SJCRH30 (cell line): ENCODE results near the gene RBM20. TPM values are rescaled to one million over a fixed set of nuclear protein-coding genes. Genes with fewer than 3 reads are reported as not detected.

ENCODE experiments used
- DNase-seq, 2 experiments: peaks; one replicate each; pipeline ENCODE4 v3.0.0-alpha.2; 2015 to 2020
- H3K27ac ChIP-seq: fragments of 250-450 bp; sonication (Bioruptor Pico); 2 replicates; pipeline ENCODE4 v1.5.1; 2020; ENCODE audit warnings: mild to moderate bottlenecking, moderate library complexity
- H3K27me3 ChIP-seq: fragments of 250-450 bp; sonication (Bioruptor Pico); 2 replicates; pipeline ENCODE4 v1.5.1; 2020; ENCODE audit warnings: mild to moderate bottlenecking, moderate library complexity
- H3K36me3 ChIP-seq: fragments of 250-450 bp; sonication (Bioruptor Pico); 2 replicates; pipeline ENCODE4 v1.5.1; 2020; ENCODE audit warnings: mild to moderate bottlenecking, moderate library complexity
- H3K4me1 ChIP-seq: fragments of 250-450 bp; sonication (Bioruptor Pico); 2 replicates; pipeline ENCODE4 v1.5.1; 2020; ENCODE audit warnings: mild to moderate bottlenecking, moderate library complexity
- H3K4me3 ChIP-seq: fragments of 250-450 bp; sonication (Bioruptor Pico); 2 replicates; pipeline ENCODE4 v1.5.1; 2020; ENCODE audit warnings: mild to moderate bottlenecking, moderate library complexity
- H3K9me3 ChIP-seq: fragments of 250-450 bp; sonication (Bioruptor Pico); replicated peaks from 2 replicates; pipeline ENCODE4 v1.5.1; 2020; ENCODE audit warnings: mild to moderate bottlenecking, moderate library complexity
- total RNA-seq: library from RNA; depleted of rRNA; stranded (reverse); fragments of >200 nt; shearing (Covaris generic); gene quantifications from 2 replicates; pipeline ENCODE4 v1.2.3, GENCODE V29; 2014

Gene RBM20
- total RNA-seq, 1 experiment from 2014 or later: 12.4 TPM

DNA sequence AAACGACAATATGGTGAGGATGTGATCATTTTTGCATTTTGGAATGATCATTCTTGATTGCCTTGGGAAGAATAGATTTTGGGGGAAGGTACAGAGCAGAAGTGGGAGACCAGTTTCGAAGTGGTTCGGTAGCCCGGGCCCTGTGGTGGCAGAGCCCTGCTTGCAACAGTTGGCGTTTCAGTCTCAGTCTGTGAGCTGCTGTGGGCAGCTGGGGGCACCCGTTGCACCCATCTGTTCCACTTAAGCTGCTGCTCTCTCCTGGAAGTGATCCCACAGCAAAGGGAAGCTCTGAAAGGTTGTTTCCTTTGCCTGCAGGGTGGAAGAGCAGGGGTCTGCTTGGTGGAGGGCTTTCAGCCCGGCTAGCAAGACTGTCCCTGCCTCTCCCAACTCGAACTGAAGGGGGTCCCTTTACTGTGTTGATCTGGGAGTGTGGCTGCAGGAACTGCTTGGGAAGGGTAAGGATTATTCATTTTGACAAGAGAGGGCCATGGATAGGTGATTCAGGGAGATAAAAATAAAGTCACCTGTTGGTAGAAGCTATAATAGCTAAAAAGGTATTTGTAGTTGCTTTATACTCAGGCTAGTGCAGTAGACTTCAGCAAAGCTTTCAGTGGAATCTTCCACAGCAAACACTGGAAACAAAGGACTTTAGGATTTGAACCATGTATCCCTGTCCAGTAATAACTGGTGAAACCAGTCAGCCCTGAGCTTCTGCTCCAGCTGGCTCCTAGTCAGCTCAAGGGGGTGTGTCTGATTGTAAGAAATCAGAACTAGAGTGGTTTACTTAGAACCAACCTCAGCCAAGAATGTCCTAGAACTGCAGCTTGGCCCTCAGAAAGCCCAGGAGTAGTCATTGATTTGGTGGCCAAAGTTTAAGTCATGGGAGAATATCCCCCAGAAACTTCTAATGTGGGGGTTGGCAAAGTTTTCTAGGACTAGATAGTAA, 174.4 kb downstream of the RBM20 start:
- DNase-seq: peak in 1 of 2 experiments; percentile 24
- Histone ChIP-seq H3K27me3 (no peaks in the 10 kb centered on the region), H3K27ac (no peak overlapping the region), H3K4me1 (no peaks in the 10 kb centered on the region), H3K36me3 (peaks cover 30% of the 10 kb centered on the region), H3K9me3 (no peaks in the 10 kb centered on the region), H3K4me3 (no peak overlapping the region)

DNA sequence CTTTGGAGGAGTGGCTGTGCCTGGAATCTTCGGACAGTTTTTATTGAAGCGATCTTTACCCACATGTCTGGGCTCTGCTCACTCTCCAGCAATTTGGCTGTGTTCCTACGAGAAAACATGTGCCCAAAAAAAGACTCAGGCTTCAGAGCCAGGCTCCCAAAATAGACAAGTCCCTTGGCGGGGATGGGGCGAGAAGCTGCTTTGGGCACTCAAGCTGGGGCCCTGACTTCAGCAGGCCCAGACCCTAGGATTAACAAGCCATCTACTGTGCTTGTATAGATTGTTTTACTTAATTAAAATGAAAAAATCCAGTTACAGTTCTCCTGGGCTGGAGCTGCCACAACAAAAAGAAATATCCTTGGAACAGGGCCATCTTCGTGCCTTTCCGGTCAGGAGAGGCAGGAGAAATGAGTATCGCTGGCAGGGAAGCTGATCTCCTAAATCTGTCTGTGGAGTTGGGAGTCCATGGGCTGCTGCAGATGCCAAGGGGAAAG, 176.2 kb downstream of the RBM20 start:
- Histone ChIP-seq H3K27me3 (no peaks in the 10 kb centered on the region), H3K4me1 (no peaks in the 10 kb centered on the region), H3K27ac (no peak overlapping the region), H3K36me3 (peaks cover 22% of the 10 kb centered on the region), H3K9me3 (no peaks in the 10 kb centered on the region), H3K4me3 (no peak overlapping the region)
- no peak for DNase-seq

DNA sequence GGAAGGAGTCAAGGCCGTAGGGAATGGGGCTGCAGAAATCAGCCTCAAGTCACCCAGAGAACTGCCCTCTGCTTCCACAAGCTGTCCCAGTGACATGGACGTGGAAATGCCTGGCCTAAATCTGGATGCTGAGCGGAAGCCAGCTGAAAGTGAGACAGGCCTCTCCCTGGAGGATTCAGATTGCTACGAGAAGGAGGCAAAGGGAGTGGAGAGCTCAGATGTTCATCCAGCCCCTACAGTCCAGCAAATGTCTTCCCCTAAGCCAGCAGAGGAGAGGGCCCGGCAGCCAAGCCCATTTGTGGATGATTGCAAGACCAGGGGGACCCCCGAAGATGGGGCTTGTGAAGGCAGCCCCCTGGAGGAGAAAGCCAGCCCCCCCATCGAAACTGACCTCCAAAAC, 177.4 kb downstream of the RBM20 start:
- H3K36me3 ChIP-seq: peaks cover 17% of the 10 kb centered on the region
- H3K4me1 ChIP-seq: no peaks in the 10 kb centered on the region
- no peak overlapping the region for H3K27ac ChIP-seq
- no peaks in the 10 kb centered on the region for H3K9me3 ChIP-seq
- H3K27me3 ChIP-seq: no peaks in the 10 kb centered on the region
- no peak overlapping the region for H3K4me3 ChIP-seq
- DNase-seq: no peak

DNA sequence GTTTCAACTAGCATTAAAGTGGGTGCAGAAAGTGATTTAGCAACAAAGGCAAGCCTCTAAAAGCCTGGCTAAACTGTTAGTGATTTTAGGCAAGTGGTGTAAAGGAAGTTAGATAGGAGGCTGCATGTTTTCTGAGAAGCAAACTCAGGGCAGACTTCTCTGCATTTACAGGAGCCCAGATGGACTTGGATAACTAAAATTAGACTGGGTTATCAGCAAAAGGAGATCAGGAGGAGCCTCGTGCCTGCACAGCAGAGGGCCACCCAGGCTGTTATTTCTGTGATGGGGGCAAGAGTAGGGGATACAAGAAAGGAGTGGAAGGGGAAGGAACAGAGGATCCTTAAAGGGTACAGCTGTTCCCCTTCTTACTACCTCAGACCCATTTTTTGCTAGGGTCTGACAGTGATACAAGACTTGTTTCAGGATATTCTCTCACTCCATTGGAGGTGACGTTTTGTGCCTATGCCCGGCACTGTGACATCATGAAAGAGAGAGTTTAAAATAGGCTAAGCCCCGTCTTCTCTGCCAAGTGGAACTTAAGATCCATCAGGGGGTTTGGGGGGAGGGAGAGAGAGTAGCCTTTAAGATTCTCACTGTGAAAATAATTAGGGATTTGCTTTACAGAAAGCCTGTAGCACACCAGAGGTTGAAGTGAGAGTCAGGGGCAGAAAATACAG, 178.0 kb downstream of the RBM20 start:
- H3K27ac ChIP-seq: no peak overlapping the region
- no peaks in the 10 kb centered on the region for H3K4me1 ChIP-seq

DNA sequence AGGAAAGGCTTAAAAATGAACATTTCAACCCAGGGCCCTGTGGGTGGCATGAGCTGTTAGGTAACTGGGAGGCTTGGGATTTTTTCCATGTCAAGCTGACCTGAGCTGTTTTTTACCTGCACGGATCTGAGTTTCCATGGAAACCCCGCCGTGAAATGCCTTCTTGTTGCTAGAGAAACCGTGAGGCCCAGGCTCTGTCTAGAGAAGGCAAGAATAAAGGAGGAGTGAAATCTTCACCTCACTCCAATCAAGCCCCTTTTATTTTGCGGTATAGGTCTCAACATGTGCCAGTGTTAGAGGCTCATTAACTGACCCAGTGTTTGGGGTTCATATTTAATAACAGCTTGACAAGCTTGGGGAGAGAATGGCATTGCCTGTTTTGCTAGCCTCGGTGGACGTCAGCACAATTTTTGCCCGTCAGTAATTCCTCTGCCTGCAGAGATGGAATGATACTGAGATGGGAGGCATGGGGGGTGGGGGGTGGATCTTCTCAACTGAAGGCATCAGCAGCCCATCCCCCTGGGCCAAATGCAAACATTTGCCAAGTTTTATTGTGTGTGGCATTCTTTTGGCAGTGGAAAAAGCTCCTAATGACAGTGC, 178.7 kb downstream of the RBM20 start:
- H3K9me3 ChIP-seq: no peaks in the 10 kb centered on the region
- H3K27ac ChIP-seq: no peak overlapping the region

More for the DNA sequence above, 178.0 kb downstream of the RBM20 start:
- peaks cover 14% of the 10 kb centered on the region for H3K36me3 ChIP-seq
- no peak overlapping the region for H3K4me3 ChIP-seq
- H3K27me3 ChIP-seq: no peaks in the 10 kb centered on the region
- no peak for DNase-seq
- no peaks in the 10 kb centered on the region for H3K9me3 ChIP-seq

DNA sequence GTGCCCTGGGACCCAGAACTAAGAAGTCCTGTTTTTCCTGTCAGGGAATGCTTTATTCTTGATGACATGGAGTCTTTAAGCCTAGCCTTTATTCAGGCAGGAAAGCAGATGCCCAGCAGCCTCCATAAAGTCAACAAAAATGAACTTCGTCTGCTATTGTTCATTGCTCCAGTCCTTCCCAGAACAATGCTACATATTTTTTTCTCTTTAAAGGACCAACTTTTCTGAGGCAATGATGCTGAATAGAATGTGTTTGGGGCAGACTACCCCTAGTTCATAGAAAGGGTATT, 180.0 kb downstream of the RBM20 start:
- no peak overlapping the region for H3K4me3 ChIP-seq
- H3K27ac ChIP-seq: no peak overlapping the region
- no peak for DNase-seq
- H3K4me1 ChIP-seq: no peaks in the 10 kb centered on the region
- no peaks in the 10 kb centered on the region for H3K27me3 ChIP-seq
- H3K36me3 ChIP-seq: peaks cover 14% of the 10 kb centered on the region
- no peaks in the 10 kb centered on the region for H3K9me3 ChIP-seq

More for the DNA sequence above, 178.7 kb downstream of the RBM20 start:
- Histone ChIP-seq H3K4me1 (no peaks in the 10 kb centered on the region), H3K36me3 (peaks cover 14% of the 10 kb centered on the region), H3K4me3 (no peak overlapping the region), H3K27me3 (no peaks in the 10 kb centered on the region)
- no peak for DNase-seq

DNA sequence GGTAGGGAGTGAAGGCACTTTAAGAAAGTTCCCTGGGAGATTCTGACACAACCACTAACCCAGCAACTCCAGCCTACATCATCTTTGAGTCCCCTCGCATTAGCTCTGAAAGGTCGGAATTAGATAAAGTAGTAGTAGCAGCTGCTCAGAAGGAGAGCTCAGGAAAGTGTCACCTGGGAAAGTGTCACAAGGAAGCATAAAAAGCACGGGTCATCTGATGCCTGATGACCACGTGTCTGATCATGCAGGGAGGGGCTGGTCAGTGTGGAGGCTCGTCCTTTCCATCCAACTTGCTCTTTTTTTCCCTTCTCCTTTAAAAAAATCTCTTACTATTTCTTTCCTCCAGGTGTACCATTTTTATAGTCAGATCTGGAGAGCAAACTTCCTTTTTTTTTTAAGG, 180.5 kb downstream of the RBM20 start:
- H3K9me3 ChIP-seq: no peaks in the 10 kb centered on the region
- H3K4me1 ChIP-seq: no peaks in the 10 kb centered on the region
- no peaks in the 10 kb centered on the region for H3K27me3 ChIP-seq
- DNase-seq: no peak
- peaks cover 14% of the 10 kb centered on the region for H3K36me3 ChIP-seq
- no peak overlapping the region for H3K27ac ChIP-seq
- H3K4me3 ChIP-seq: no peak overlapping the region

DNA sequence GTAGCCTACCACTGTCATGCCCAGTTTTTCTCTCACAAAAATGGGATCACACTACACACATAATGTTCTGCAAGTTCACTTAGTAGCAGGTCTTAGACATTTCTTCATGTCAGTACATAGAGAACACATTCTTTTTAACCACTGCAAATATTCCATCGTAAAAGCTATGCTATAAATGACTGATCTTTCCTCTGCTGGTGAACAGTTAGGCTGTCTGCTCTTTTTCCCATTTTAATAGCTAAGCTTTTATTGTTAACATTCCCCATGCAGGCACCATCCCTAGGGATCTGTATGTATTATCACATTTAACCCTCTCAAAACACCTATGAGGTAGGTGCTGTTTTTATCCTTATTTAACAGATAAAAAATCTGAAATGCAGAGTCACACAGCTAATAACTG, 181.4 kb downstream of the RBM20 start:
- Histone ChIP-seq H3K4me3 (no peak overlapping the region), H3K4me1 (no peaks in the 10 kb centered on the region), H3K27ac (no peak overlapping the region), H3K36me3 (peaks cover 6% of the 10 kb centered on the region; the same call in 1 of the 2 replicates), H3K9me3 (no peaks in the 10 kb centered on the region), H3K27me3 (no peaks in the 10 kb centered on the region)
- no peak for DNase-seq

DNA sequence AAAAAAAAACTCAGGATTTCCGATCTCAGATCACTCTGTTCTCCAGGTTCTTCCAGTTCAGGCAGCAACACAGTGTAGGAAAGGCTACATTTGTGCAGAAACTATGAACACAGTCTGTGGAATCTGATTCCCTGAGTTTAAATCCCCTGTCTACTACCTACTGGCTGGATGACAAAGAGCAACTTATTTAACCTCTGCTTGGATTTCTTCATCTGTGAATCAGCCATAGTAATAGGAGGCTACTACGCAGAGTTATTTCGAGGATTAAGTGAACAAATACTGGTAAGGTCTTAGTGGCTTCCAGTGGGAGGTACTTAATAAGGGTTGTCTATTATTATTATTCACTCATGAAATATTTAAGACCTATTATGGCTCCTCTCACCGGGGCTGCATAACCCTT, 183.3 kb downstream of the RBM20 start:
- no peaks in the 10 kb centered on the region; the same call in none of the 2 replicates for H3K36me3 ChIP-seq
- no peaks in the 10 kb centered on the region for H3K9me3 ChIP-seq
- DNase-seq: no peak
- no peak overlapping the region for H3K4me3 ChIP-seq
- H3K4me1 ChIP-seq: no peaks in the 10 kb centered on the region
- H3K27ac ChIP-seq: no peak overlapping the region
- no peaks in the 10 kb centered on the region for H3K27me3 ChIP-seq

DNA sequence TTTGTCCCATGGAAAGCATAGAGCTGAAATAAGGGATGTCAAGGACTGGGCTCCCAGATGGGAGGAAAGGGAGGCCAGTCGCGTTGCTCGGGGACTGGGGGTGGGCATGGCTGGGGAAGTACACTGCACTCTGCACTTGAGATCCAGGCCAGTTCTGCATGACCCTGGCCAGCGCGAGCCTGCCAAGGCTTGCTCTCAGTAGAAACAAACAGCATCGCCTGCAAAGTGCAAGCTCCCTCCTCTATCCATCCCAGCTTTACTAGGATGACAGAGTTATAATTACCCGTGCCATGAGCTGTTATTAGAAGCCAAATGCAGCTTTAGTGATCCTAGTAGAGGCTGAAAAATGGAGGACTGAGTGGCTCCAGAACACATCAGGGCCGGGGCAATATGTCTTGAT, 183.7 kb downstream of the RBM20 start:
- Histone ChIP-seq H3K27ac (no peak overlapping the region), H3K27me3 (no peaks in the 10 kb centered on the region), H3K4me1 (no peaks in the 10 kb centered on the region), H3K9me3 (no peaks in the 10 kb centered on the region), H3K4me3 (no peak overlapping the region), H3K36me3 (no peaks in the 10 kb centered on the region; the same call in none of the 2 replicates)
- no peak for DNase-seq

DNA sequence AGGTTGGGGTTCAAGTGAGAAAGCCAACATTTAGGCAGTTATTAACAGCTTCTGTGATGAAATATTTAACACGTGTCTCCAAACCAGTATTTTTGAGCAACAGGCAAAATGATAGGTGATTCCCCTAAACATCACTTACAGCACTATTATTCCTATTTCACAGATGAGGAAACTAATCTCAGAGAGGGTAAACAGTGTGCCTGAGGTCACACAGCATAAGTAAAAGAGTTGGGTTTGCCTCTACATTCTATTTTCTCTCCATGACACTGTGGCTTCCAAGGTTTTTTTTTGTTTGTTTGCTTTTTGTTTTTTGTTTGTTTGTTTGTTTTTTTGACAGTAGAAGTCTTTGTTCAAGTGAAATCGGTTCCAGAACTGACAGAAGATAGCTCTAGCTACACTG, 184.4 kb downstream of the RBM20 start:
- Histone ChIP-seq H3K27ac (no peak overlapping the region), H3K4me1 (no peaks in the 10 kb centered on the region), H3K9me3 (no peaks in the 10 kb centered on the region), H3K4me3 (no peak overlapping the region), H3K27me3 (no peaks in the 10 kb centered on the region), H3K36me3 (peaks cover 2% of the 10 kb centered on the region)
- no peak for DNase-seq

DNA sequence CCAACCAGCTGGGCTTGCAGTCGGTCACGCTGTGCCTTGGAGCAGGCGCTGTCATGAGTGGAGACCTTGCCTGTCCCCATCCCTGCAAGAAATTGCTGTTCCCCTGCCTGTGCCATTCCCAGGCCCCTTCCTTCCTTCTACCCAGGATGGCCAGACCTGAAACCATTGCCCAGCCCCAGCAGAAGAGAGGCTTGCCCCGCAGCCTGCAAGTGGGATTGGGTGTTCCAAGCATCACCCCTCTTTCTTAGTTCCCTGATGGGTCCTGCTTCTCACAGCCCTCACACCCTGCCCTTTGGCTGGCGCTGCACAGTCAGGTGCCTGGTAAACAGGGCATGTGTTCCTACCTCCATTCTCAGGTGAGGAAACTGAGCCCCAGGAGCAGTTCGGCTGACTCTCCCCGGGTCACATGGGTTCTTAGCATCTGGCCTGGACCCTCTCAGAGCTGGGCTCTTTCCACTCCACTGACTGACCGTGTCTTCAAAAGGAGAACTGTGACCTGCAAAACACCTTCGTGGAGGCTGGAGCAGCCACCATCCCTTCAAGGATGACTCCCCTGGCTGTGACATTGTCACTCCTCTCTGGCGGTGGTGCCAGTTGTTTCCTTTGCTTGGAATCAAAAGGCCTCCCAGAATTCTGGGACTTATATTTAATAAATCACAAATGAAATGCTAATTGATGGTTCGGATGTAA, 185.7 kb downstream of the RBM20 start:
- Histone ChIP-seq H3K27me3 (no peaks in the 10 kb centered on the region), H3K9me3 (no peaks in the 10 kb centered on the region), H3K4me3 (no peak overlapping the region), H3K4me1 (no peaks in the 10 kb centered on the region), H3K36me3 (peaks cover 6% of the 10 kb centered on the region), H3K27ac (no peak overlapping the region)
- DNase-seq: no peak

DNA sequence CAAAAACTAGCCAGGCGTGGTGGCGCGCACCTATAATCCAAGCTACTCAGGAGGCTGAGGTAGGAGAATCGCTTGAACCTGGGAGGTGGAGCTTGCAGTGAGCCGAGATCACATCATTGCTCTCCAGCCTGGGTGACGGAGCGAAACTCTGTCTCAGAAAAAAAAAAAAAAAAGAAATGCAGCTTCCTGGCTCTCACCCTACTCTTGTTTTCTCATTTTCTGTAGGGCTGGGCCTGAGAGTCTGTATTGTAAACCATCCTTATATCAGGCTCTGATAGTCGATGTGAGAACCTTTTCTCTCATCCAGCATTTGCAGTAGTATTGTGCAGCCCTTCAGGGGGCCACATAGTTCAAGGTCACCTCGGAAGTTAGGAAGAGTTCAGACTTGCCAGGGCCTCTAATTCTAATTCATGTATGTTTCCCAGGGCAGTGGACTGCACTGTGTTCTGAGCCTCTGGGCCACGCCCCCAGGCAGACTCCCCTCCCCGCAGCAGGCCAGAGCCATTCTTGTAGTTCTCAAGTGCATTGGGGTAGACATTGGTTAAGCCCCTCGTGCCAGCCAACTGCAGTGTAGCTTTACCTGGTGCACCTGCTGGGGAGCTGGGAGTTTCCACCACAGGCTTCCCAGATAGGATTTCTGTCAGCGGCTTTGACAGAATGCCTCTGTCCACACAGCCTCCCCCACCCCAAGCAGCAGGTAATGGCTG, 189.3 kb downstream of the RBM20 start:
- H3K36me3 ChIP-seq: peaks cover 20% of the 10 kb centered on the region
- no peak overlapping the region for H3K27ac ChIP-seq
- no peaks in the 10 kb centered on the region for H3K27me3 ChIP-seq
- no peak overlapping the region for H3K4me3 ChIP-seq
- no peak for DNase-seq
- no peaks in the 10 kb centered on the region for H3K9me3 ChIP-seq
- H3K4me1 ChIP-seq: no peaks in the 10 kb centered on the region

DNA sequence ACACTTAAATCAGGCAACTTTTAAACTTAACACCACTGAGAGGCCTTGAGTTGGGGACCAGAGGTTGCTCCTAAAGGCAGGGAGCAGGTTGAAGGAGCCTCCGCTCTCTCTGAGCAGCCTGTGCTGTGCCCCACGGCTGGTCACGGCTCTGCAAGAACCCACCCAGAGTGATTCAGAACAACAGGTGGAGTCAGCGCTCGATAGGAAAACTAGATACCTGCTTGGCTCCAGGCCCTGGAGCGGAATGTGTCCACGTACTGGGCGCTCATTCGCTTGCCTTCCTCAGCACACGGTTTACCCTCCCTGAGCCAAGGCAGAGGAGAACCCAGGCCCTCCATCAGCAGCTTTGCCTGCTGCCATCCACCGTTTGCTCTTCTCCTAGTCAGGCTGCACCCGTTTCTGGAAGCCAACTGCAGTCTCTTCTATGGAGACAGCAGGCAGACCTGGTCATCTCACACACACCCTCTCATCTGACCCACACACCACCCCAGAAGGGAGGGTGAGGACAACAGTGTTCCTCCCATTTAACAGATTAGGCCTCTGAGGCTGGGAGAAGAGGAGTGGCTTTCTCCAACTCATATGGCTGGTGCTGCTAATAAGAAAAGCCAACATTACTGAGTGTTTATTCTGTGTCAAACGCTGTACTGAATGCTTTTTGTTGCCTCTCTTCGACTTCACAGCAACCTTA, 189.9 kb downstream of the RBM20 start:
- H3K9me3 ChIP-seq: 0 out of 2 replicates have a peak, but pooled peaks cover 4% of the 10 kb centered on the region
- no peaks in the 10 kb centered on the region for H3K27me3 ChIP-seq
- DNase-seq: no peak
- no peaks in the 10 kb centered on the region for H3K4me1 ChIP-seq
- no peak overlapping the region for H3K4me3 ChIP-seq
- peaks cover 20% of the 10 kb centered on the region for H3K36me3 ChIP-seq
- no peak overlapping the region for H3K27ac ChIP-seq
